K562 (cell line): Measurements from ENCODE around the gene C2. TPM values are rescaled to one million over a fixed set of nuclear protein-coding genes. Genes with fewer than 3 reads are reported as not detected.
A peak's percentile ranks its signal among the peaks of the same experiment; 100 is the strongest.

ENCODE experiments used
- ATF7 ChIP-seq: fragments of 450-650 bp; IDR thresholded peaks from 2 replicates; pipeline ENCODE4 v1.7.1; 2014; ENCODE audit warnings: mild to moderate bottlenecking, moderate library complexity
- CREM ChIP-seq: IDR thresholded peaks from 2 replicates; pipeline ENCODE4 v1.6.1; 2014; ENCODE audit warnings: antibody characterized with exemption, low read depth
- DACH1 ChIP-seq: fragments of 450-650 bp; IDR thresholded peaks from 2 replicates; pipeline ENCODE4 v1.6.1; 2018; ENCODE audit not compliant: partially characterized antibody
- EHMT2 ChIP-seq: fragments of 450-650 bp; IDR thresholded peaks from 2 replicates; pipeline ENCODE4 v1.6.1; 2018; ENCODE audit warnings: antibody characterized with exemption
- ILF3 ChIP-seq: fragments of 450-650 bp; IDR thresholded peaks from 2 replicates; pipeline ENCODE4 v1.6.1; 2018; ENCODE audit warnings: antibody characterized with exemption, mild to moderate bottlenecking, moderate library complexity, borderline replicate concordance
- JUN ChIP-seq, 2 experiments: sonication (generic) in 1 of 2; formaldehyde crosslinking in 1 of 2; IDR thresholded peaks; 2 replicates each; pipeline versions ENCODE4 v1.6.1 to v1.8.0; 2012 to 2022; ENCODE audit warnings: borderline replicate concordance in 2 of 2, mild to moderate bottlenecking in 2 of 2, improper control_type of control experiment in 1 of 2, low read depth in 1 of 2, low read length in 1 of 2, missing genetic modification reagents in 1 of 2
- L3MBTL2 ChIP-seq: fragments of 450-650 bp; IDR thresholded peaks from 2 replicates; pipeline ENCODE4 v1.6.1; 2016; ENCODE audit warnings: mild to moderate bottlenecking, moderate library complexity
- SAFB ChIP-seq: fragments of 200-400 bp; formaldehyde crosslinking; IDR thresholded peaks from 2 replicates; pipeline ENCODE4 v1.6.1; 2017; ENCODE audit warnings: low read depth, low read length, borderline replicate concordance
- SAFB2 ChIP-seq: fragments of 200-400 bp; formaldehyde crosslinking; IDR thresholded peaks from 2 replicates; pipeline ENCODE4 v1.6.1; 2018; ENCODE audit warnings: borderline replicate concordance, low read length, low read depth, moderate library complexity; ENCODE audit not compliant: severe bottlenecking
- TCF15 ChIP-seq: fragments of 250-450 bp; sonication (Bioruptor Pico); IDR thresholded peaks from 2 replicates; pipeline ENCODE4 v1.8.0; 2022; ENCODE audit warnings: moderate library complexity, mild to moderate bottlenecking, inconsistent platforms
- ZNF589 ChIP-seq: fragments of 200-800 bp; sonication (Bioruptor generic); IDR thresholded peaks from 2 replicates; pipeline ENCODE4 v1.6.1; 2016; ENCODE audit warnings: low read depth, missing genetic modification characterization, missing compliant biosample characterization
- ZNF76 ChIP-seq: fragments of 250-450 bp; sonication (Bioruptor Pico); IDR thresholded peaks from 2 replicates; pipeline ENCODE4 v1.4.0; 2020; ENCODE audit warnings: mild to moderate bottlenecking, moderate library complexity, borderline replicate concordance
- polyA plus RNA-seq, 8 experiments: library from polyadenylated mRNA; depleted of rRNA in 4 of 8; stranded (reverse) in 5 of 8; unstranded in 3 of 8; fragments of >200 nt; fragmentation: Nextera tagmentation in 2 of 8; fragmentation: Illumina TruSeq in 1 of 8; extraction: Ambion mirVana in 2 of 8; extraction: Trizol in 1 of 8; gene quantifications; 2 replicates each; pipeline versions ENCODE4 v1.2.1 to v1.2.3, GENCODE V29; 2011 to 2014; ENCODE audit warnings: inconsistent platforms in 1 of 8, missing spikeins in 1 of 8
- total RNA-seq, 7 experiments: library from RNA; depleted of rRNA in 6 of 7; stranded (reverse); fragments of >200 nt in 6 of 7; fragmentation: Illumina TruSeq in 2 of 7; extraction: Trizol in 2 of 7; gene quantifications; 2 replicates each; pipeline versions ENCODE4 v1.2.1 to v1.2.3, GENCODE V29; 2011 to 2021; ENCODE audit warnings: low replicate concordance in 1 of 7
- TF ChIP-seq, protein P1 (sequence below): fragments of 450-650 bp; IDR thresholded peaks from 2 replicates; pipeline ENCODE4 v1.6.1; 2018; ENCODE audit not compliant: partially characterized antibody

Gene C2
- total and polyA plus RNA-seq, 9 of the 15 experiments (the other 6 are each of a cell fraction or from before 2014, with no cell fraction given) = 0.05 to 1.1 (median 0.39) TPM; not detected in 1

GRCh38 chr6:31948753-31949413, 21.4 kb downstream of the C2 start (continued):
- TF ChIP-seq ZNF589 (CRISPR knock-in tag) (peak; percentile 81; the same call in 1 of the 2 replicates), CREM (peak; percentile 85), ATF7 (peak; percentile 95), TCF15 (no peak), L3MBTL2 (peak; percentile 87), JUN (IDR thresholded peaks at IDR 0.05; ENCODE audit: borderline replicate concordance, low read depth, low read length) (peak; percentile 97), JUN (CRISPR knock-in tag; IDR thresholded peaks at IDR 0.05; ENCODE audit: borderline replicate concordance) (no peak), ZNF76 (CRISPR knock-in tag) (no peak), DACH1 (peak; percentile 76), SAFB (no peak), ILF3 (no peak), EHMT2 (peak; percentile 83), SAFB2 (no peak)
- TF ChIP-seq, protein P1, sequence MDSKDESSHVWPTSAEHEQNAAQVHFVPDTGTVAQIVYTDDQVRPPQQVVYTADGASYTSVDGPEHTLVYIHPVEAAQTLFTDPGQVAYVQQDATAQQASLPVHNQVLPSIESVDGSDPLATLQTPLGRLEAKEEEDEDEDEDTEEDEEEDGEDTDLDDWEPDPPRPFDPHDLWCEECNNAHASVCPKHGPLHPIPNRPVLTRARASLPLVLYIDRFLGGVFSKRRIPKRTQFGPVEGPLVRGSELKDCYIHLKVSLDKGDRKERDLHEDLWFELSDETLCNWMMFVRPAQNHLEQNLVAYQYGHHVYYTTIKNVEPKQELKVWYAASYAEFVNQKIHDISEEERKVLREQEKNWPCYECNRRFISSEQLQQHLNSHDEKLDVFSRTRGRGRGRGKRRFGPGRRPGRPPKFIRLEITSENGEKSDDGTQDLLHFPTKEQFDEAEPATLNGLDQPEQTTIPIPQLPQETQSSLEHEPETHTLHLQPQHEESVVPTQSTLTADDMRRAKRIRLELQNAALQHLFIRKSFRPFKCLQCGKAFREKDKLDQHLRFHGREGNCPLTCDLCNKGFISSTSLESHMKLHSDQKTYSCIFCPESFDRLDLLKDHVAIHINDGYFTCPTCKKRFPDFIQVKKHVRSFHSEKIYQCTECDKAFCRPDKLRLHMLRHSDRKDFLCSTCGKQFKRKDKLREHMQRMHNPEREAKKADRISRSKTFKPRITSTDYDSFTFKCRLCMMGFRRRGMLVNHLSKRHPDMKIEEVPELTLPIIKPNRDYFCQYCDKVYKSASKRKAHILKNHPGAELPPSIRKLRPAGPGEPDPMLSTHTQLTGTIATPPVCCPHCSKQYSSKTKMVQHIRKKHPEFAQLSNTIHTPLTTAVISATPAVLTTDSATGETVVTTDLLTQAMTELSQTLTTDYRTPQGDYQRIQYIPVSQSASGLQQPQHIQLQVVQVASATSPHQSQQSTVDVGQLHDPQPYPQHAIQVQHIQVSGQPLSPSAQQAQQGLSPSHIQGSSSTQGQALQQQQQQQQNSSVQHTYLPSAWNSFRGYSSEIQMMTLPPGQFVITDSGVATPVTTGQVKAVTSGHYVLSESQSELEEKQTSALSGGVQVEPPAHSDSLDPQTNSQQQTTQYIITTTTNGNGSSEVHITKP = peak; percentile 89
